HG02885 (cell line): ENCODE measurements around the gene ALPK1.
A peak's percentile ranks its signal among the peaks of the same experiment; 100 is the strongest.

Experiments used
- ATAC-seq: cut with Tn5 transposase; IDR thresholded peaks from one replicate; pipeline ENCODE4 v1.9.1; 2021; ENCODE audit warnings: mild to moderate bottlenecking; ENCODE audit not compliant: unreplicated experiment, poor library complexity

Gene ALPK1

GRCh38 chr4:112321776-112322684 is 24.9 kb downstream of the ALPK1 start:
- ATAC-seq: peak; percentile 24

- no peak for ATAC-seq
These were observed 25.7 kb downstream of the ALPK1 start for GRCh38 chr4:112322866-112323265.

- ATAC-seq: no peak
These were observed 28.4 kb downstream of the ALPK1 start for GRCh38 chr4:112325530-112325929.

- peak; percentile 86 for ATAC-seq
These were observed 31.0 kb downstream of the ALPK1 start for GRCh38 chr4:112327965-112328733.

GRCh38 chr4:112328734-112329130 is 31.6 kb downstream of the ALPK1 start:
- ATAC-seq: no peak

GRCh38 chr4:112329672-112330375 is 32.7 kb downstream of the ALPK1 start:
- no peak for ATAC-seq

- no peak for ATAC-seq
These were observed 33.8 kb downstream of the ALPK1 start for GRCh38 chr4:112330921-112331320.

GRCh38 chr4:112332398-112332797 is 35.2 kb downstream of the ALPK1 start:
- no peak for ATAC-seq

GRCh38 chr4:112340023-112340422 is 42.9 kb downstream of the ALPK1 start:
- ATAC-seq: no peak

- no peak for ATAC-seq
These were observed 43.9 kb downstream of the ALPK1 start for GRCh38 chr4:112341033-112341432.

- no peak for ATAC-seq
These were observed 46.3 kb downstream of the ALPK1 start for GRCh38 chr4:112343330-112344080.

GRCh38 chr4:112348488-112349158 is 51.5 kb downstream of the ALPK1 start:
- no peak for ATAC-seq

GRCh38 chr4:112352736-112353135 is 55.6 kb downstream of the ALPK1 start:
- no peak for ATAC-seq

- no peak for ATAC-seq
These were observed 58.5 kb downstream of the ALPK1 start for GRCh38 chr4:112355662-112356061.

- ATAC-seq: no peak
These were observed 60.3 kb downstream of the ALPK1 start for GRCh38 chr4:112357453-112357852.

GRCh38 chr4:112357897-112358296 is 60.7 kb downstream of the ALPK1 start:
- ATAC-seq: no peak

GRCh38 chr4:112358415-112358814 is 61.2 kb downstream of the ALPK1 start:
- no peak for ATAC-seq

- no peak for ATAC-seq
These were observed 62.0 kb downstream of the ALPK1 start for GRCh38 chr4:112358952-112359749.
